ENCODE results near the gene OLIG2. TPM values are rescaled to one million over a fixed set of nuclear protein-coding genes. Genes with fewer than 3 reads are reported as not detected.

OLIG2 gene
- polyA plus RNA-seq, 1 experiment = not detected

GRCh38 chr21:33013626-33014025 is 12.1 kb upstream of the OLIG2 start:
- Histone ChIP-seq H3K27ac (ENCODE audit: low read depth, low read length) (no peak overlapping the region), H3K4me3 (ENCODE audit: low read depth, low read length) (no peak overlapping the region), H3K9me3 (ENCODE audit: control insufficient read depth, insufficient read depth, low read length) (no peaks in the 10 kb centered on the region; the same call in 1 of the 2 replicates), H3K27me3 (ENCODE audit: control insufficient read depth, insufficient read depth, low read length) (peaks cover 34% of the 10 kb centered on the region)
- CTCF ChIA-PET = no interaction called here
- POLR2A ChIA-PET = no interaction called here
- no peak for DNase-seq (ENCODE audit: low read depth, low spot score)
- TF ChIP-seq CTCF (IDR thresholded peaks at IDR 0.05; ENCODE audit: low read depth, low read length) = no peak

GRCh38 chr21:33014331-33014730 is 11.4 kb upstream of the OLIG2 start:
- CTCF ChIA-PET = no interaction called here

GRCh38 chr21:33015096-33015495 is 10.6 kb upstream of the OLIG2 start:
- ChIA-PET POLR2A (no interaction called here), CTCF (no interaction called here)
- H3K27ac ChIP-seq (ENCODE audit: low read depth, low read length) = no peak overlapping the region
- no peak for DNase-seq (ENCODE audit: low read depth, low spot score)
- TF ChIP-seq CTCF (IDR thresholded peaks at IDR 0.05; ENCODE audit: low read depth, low read length) = no peak
- peaks cover 47% of the 10 kb centered on the region for H3K27me3 ChIP-seq (ENCODE audit: control insufficient read depth, insufficient read depth, low read length)
- no peak overlapping the region for H3K4me3 ChIP-seq (ENCODE audit: low read depth, low read length)
- H3K9me3 ChIP-seq (ENCODE audit: control insufficient read depth, insufficient read depth, low read length) = no peaks in the 10 kb centered on the region; the same call in 1 of the 2 replicates

More at GRCh38 chr21:33014331-33014730, 11.4 kb upstream of the OLIG2 start:
- POLR2A ChIA-PET = no interaction called here
- H3K4me3 ChIP-seq (ENCODE audit: low read depth, low read length) = no peak overlapping the region
- DNase-seq (ENCODE audit: low read depth, low spot score) = no peak
- no peak overlapping the region for H3K27ac ChIP-seq (ENCODE audit: low read depth, low read length)
- peaks cover 40% of the 10 kb centered on the region for H3K27me3 ChIP-seq (ENCODE audit: control insufficient read depth, insufficient read depth, low read length)
- no peak for TF ChIP-seq CTCF (IDR thresholded peaks at IDR 0.05; ENCODE audit: low read depth, low read length)
- no peaks in the 10 kb centered on the region; the same call in 1 of the 2 replicates for H3K9me3 ChIP-seq (ENCODE audit: control insufficient read depth, insufficient read depth, low read length)

- Histone ChIP-seq H3K27ac (ENCODE audit: low read depth, low read length) (no peak overlapping the region), H3K27me3 (ENCODE audit: control insufficient read depth, insufficient read depth, low read length) (peaks cover 54% of the 10 kb centered on the region), H3K4me3 (ENCODE audit: low read depth, low read length) (no peak overlapping the region), H3K9me3 (ENCODE audit: control insufficient read depth, insufficient read depth, low read length) (no peaks in the 10 kb centered on the region; the same call in 1 of the 2 replicates)
- ChIA-PET POLR2A (no interaction called here), CTCF (interaction anchor here (0.6 kb wide), 1 partner anchor 22 kb away, joined by 3 read pairs; no protein-coding TSS in a partner anchor)
- no peak for TF ChIP-seq CTCF (IDR thresholded peaks at IDR 0.05; ENCODE audit: low read depth, low read length)
- DNase-seq (ENCODE audit: low read depth, low spot score) = no peak
These were observed 10.0 kb upstream of the OLIG2 start for GRCh38 chr21:33015756-33016155.

GRCh38 chr21:33018707-33019465 is 6.8 kb upstream of the OLIG2 start:
- H3K4me3 ChIP-seq (ENCODE audit: low read depth, low read length) = no peak overlapping the region
- peaks cover 83% of the 10 kb centered on the region for H3K27me3 ChIP-seq (ENCODE audit: control insufficient read depth, insufficient read depth, low read length)
- no peak for DNase-seq (ENCODE audit: low read depth, low spot score)
- CTCF ChIA-PET = no interaction called here
- no peak for TF ChIP-seq CTCF (IDR thresholded peaks at IDR 0.05; ENCODE audit: low read depth, low read length)
- H3K27ac ChIP-seq (ENCODE audit: low read depth, low read length) = no peak overlapping the region
- POLR2A ChIA-PET = no interaction called here
- no peaks in the 10 kb centered on the region; the same call in 1 of the 2 replicates for H3K9me3 ChIP-seq (ENCODE audit: control insufficient read depth, insufficient read depth, low read length)
